Measurements from ENCODE around the gene PRSS50. TPM values are rescaled to one million over a fixed set of nuclear protein-coding genes. Genes with fewer than 3 reads are reported as not detected.

Gene PRSS50
- total and polyA plus RNA-seq, 2 donors (not counting 3 experiments of a cell fraction or from before 2014, with no cell fraction given), result not detected

- ChIA-PET POLR2A (no interaction called here), CTCF (interaction anchor here (1.5 kb wide), 1 partner anchor 13 kb away, joined by 4 read pairs; the partner anchor contains the start of gene ALS2CL)
- H3K79me2 ChIP-seq (ENCODE audit: control insufficient read depth, insufficient read depth, low read length), result no peaks in the 10 kb centered on the region
- no peak overlapping the region for H3K9ac ChIP-seq (replicated peaks; ENCODE audit: extremely low read depth, insufficient read depth, low read length)
- DNase-seq (ENCODE audit: low read depth, low spot score) (no peak), FAIRE-seq (no peak)
- intact Hi-C loops (cut with micrococcal nuclease) (no loop called here), dilution Hi-C loops (cut with MboI; ENCODE audit: extremely low pct_ligation_motif_present, low sequenced_read_pairs) (no loop called here)
- no peak overlapping the region for H3K4me2 ChIP-seq (ENCODE audit: insufficient read depth, low read length)
- no peak for TF ChIP-seq MYC (IDR thresholded peaks at IDR 0.05; ENCODE audit: low read depth, low read length)
- TF ChIP-seq JUN (IDR thresholded peaks at IDR 0.05; ENCODE audit: borderline replicate concordance, insufficient read depth, insufficient read length, low read depth), result no peak
- no peak for TF ChIP-seq GATA2 (IDR thresholded peaks at IDR 0.05; ENCODE audit: insufficient read depth, insufficient read length, low read depth, low read length)
- TF ChIP-seq EZH2 (IDR thresholded peaks at IDR 0.05; ENCODE audit: borderline replicate concordance, low read depth, low read length, severe bottlenecking), result no peak
- no peak for TF ChIP-seq FOS (IDR thresholded peaks at IDR 0.05; ENCODE audit: borderline replicate concordance, insufficient read depth, low read length)
- TF ChIP-seq MAX (IDR thresholded peaks at IDR 0.05; ENCODE audit: insufficient read depth, insufficient read length), result no peak
- TF ChIP-seq CTCF (IDR thresholded peaks at IDR 0.05; ENCODE audit: extremely low read depth in 1 of 2, insufficient read depth in 1 of 2, low read depth in 1 of 2, low read length in 2 of 2), result no peak
- TF ChIP-seq POLR2A (IDR thresholded peaks at IDR 0.05; ENCODE audit: low read depth, low read length), result no peak
- no peak for TF ChIP-seq POLR2AphosphoS5 (IDR thresholded peaks at IDR 0.05; ENCODE audit: insufficient read depth, low read depth, low read length)
- no peaks in the 10 kb centered on the region for H3K36me3 ChIP-seq (ENCODE audit: control insufficient read depth in 2 of 2, extremely low read depth in 1 of 2, insufficient read depth in 2 of 2, low read length in 2 of 2)
- no peak overlapping the region for H3K4me3 ChIP-seq (replicated peaks in 1 of 3; ENCODE audit: insufficient read depth in 1 of 3, low read depth in 1 of 3, low read length in 3 of 3)
- no peak overlapping the region for H3K27ac ChIP-seq (ENCODE audit: insufficient read depth, low read depth, low read length)
- no peaks in the 10 kb centered on the region for H4K20me1 ChIP-seq (replicated peaks; ENCODE audit: control insufficient read depth, extremely low read depth, insufficient read depth, low read length)
- no peaks in the 10 kb centered on the region for H3K4me1 ChIP-seq (ENCODE audit: control insufficient read depth, extremely low read depth, insufficient read depth, low read length)
- no peaks in the 10 kb centered on the region for H3K27me3 ChIP-seq (ENCODE audit: control insufficient read depth in 2 of 2, insufficient read depth in 2 of 2, low read length in 2 of 2)
- no peaks in the 10 kb centered on the region for H3K9me1 ChIP-seq (replicated peaks; ENCODE audit: control insufficient read depth, extremely low read depth, insufficient read depth, low read length)
- H3K9me3 ChIP-seq (replicated peaks; ENCODE audit: control insufficient read depth, insufficient read depth, low read length), result no peaks in the 10 kb centered on the region
- no TSS peak for BruUV-seq (replicated peaks)
- no peak overlapping the region for H2AFZ ChIP-seq (ENCODE audit: low read depth, low read length)
These were observed 38.0 kb downstream of the PRSS50 start for GRCh38 chr3:46679681-46680080.

Data from endothelial cell of umbilical vein (primary cell).